HCT116 (cell line): ENCODE results near the gene RNASEL. TPM values are rescaled to one million over a fixed set of nuclear protein-coding genes. Genes with fewer than 3 reads are reported as not detected.

Source experiments
- ATAC-seq: fragments of 200-7000 bp; cut with Tn5 transposase; 2 replicates; pipeline ENCODE4 v1.9.1; 2020; ENCODE audit warnings: mild to moderate bottlenecking, moderate library complexity
- BruUV-seq: library from RNA; stranded (reverse); fragments of 400-500 nt; replicated peaks from 2 replicates; lab custom pipeline; 2021; lab: Mats Ljungman, UMichigan
- CTCF ChIA-PET: fragments of 300-600 bp; sonication (Branson Sonifier 250); formaldehyde crosslinking; loops from one replicate; lab custom pipeline; 2021; ENCODE audit warnings: antibody characterized with exemption; lab: Charles Lee
- POLR2A ChIA-PET: fragments of 300-600, 350-600 bp; sonication (Branson Sonifier 250); formaldehyde crosslinking; loops from one replicate; lab custom pipeline; 2021; ENCODE audit warnings: antibody characterized with exemption; lab: Charles Lee
- RAD21 ChIA-PET, 2 experiments: fragments of 300-600 bp; sonication (Branson Sonifier 250); formaldehyde crosslinking; loops; one replicate each; lab custom pipeline; 2023; ENCODE audit warnings: low total read pairs in 2 of 2; ENCODE audit not compliant: uncharacterized antibody in 2 of 2, unreplicated experiment in 2 of 2, low non-redundant PET in 1 of 2; lab: Charles Lee
- DNase-seq: peaks from one replicate; pipeline ENCODE4 v3.0.0-alpha.2; 2010; ENCODE audit warnings: low read depth, low spot score
- H2AFZ ChIP-seq: fragments of 200-600 bp; shearing (Covaris generic), sonication (generic); 2 replicates; pipeline ENCODE4 v1.6.1; 2017; ENCODE audit warnings: low read depth, mixed run types, mixed read lengths, antibody characterized with exemption, low read length; ENCODE audit not compliant: poor library complexity, severe bottlenecking
- H3K27ac ChIP-seq: 2 replicates; pipeline ENCODE4 v1.5.1; 2012; ENCODE audit warnings: low read depth, low read length
- H3K27me3 ChIP-seq: fragments of 200-600 bp; sonication (generic); 2 replicates; pipeline ENCODE4 v1.6.1; 2016; ENCODE audit warnings: mixed run types, low read length, mixed read lengths; ENCODE audit not compliant: insufficient read depth
- H3K36me3 ChIP-seq, 2 experiments: fragments of 200-500 bp in 1 of 2; fragments of 200-600 bp in 1 of 2; sonication (Bioruptor generic) in 1 of 2; sonication (generic) in 1 of 2; 2 replicates each; pipeline versions ENCODE4 v1.5.1 to v1.6.1; 2014 to 2016; ENCODE audit warnings: low read length in 2 of 2, inconsistent platforms in 1 of 2, mixed read lengths in 1 of 2, mixed run types in 1 of 2; ENCODE audit not compliant: insufficient read depth in 2 of 2, control insufficient read depth in 1 of 2
- H3K4me1 ChIP-seq, 2 experiments: fragments of 200-600 bp in 1 of 2; sonication (generic) in 1 of 2; 2 replicates each; pipeline versions ENCODE4 v1.5.1 to v1.6.1; 2012 to 2017; ENCODE audit warnings: low read length in 2 of 2, inconsistent platforms in 1 of 2, mild to moderate bottlenecking in 1 of 2, mixed read lengths in 1 of 2, mixed run types in 1 of 2, moderate library complexity in 1 of 2; ENCODE audit not compliant: insufficient read depth in 2 of 2, control insufficient read depth in 1 of 2
- H3K4me2 ChIP-seq: fragments of 200-600 bp; sonication (generic); 2 replicates; pipeline ENCODE4 v1.6.1; 2017; ENCODE audit warnings: mixed run types, low read length, mixed read lengths
- H3K4me3 ChIP-seq, 2 experiments: fragments of 200-600 bp in 1 of 2; sonication (generic) in 1 of 2; replicated peaks in 1 of 2; 2 replicates each; pipeline ENCODE4 v1.5.1; 2011 to 2016; ENCODE audit warnings: low read length in 2 of 2, control low read depth in 1 of 2, low read depth in 1 of 2, mild to moderate bottlenecking in 1 of 2, mixed read lengths in 1 of 2, mixed run types in 1 of 2
- H3K79me2 ChIP-seq: fragments of 200-600 bp; sonication (generic); 2 replicates; pipeline ENCODE4 v1.6.1; 2017; ENCODE audit warnings: mild to moderate bottlenecking, mixed run types, low read length, moderate library complexity, mixed read lengths; ENCODE audit not compliant: insufficient read depth
- H3K9ac ChIP-seq: fragments of 200-600 bp; sonication (generic); 2 replicates; pipeline ENCODE4 v1.6.1; 2016; ENCODE audit warnings: low read length, mixed read lengths
- H3K9me2 ChIP-seq: fragments of 200-600 bp; sonication (generic), shearing (Covaris generic); 2 replicates; pipeline ENCODE4 v1.6.1; 2017; ENCODE audit warnings: mixed run types, mild to moderate bottlenecking, moderate library complexity; ENCODE audit not compliant: insufficient read depth
- H3K9me3 ChIP-seq, 2 experiments: fragments of 200-500 bp in 1 of 2; fragments of 200-600 bp in 1 of 2; sonication (Bioruptor generic) in 1 of 2; sonication (generic) in 1 of 2; 2 replicates each; pipeline ENCODE4 v1.6.1; 2014 to 2017; ENCODE audit warnings: low read length in 2 of 2, mixed read lengths in 2 of 2, inconsistent platforms in 1 of 2, low read depth in 1 of 2, mild to moderate bottlenecking in 1 of 2, mixed run types in 1 of 2, moderate library complexity in 1 of 2; ENCODE audit not compliant: control insufficient read depth in 1 of 2, insufficient read depth in 1 of 2
- H4K20me1 ChIP-seq: fragments of 200-600 bp; sonication (generic), shearing (Covaris generic); 2 replicates; pipeline ENCODE4 v1.6.1; 2017; ENCODE audit warnings: mixed run types, mild to moderate bottlenecking, moderate library complexity; ENCODE audit not compliant: insufficient read depth
- CBX3 ChIP-seq: IDR thresholded peaks from 2 replicates; pipeline ENCODE4 v1.6.1; 2012; ENCODE audit warnings: low read depth
- CEBPB ChIP-seq: IDR thresholded peaks from 2 replicates; pipeline ENCODE4 v1.6.1; 2012; ENCODE audit warnings: low read depth
- EGR1 ChIP-seq: IDR thresholded peaks from 2 replicates; pipeline ENCODE4 v1.6.1; 2012; ENCODE audit warnings: low read depth
- ELF1 ChIP-seq: IDR thresholded peaks from 2 replicates; pipeline ENCODE4 v1.6.1; 2012; ENCODE audit warnings: low read depth, borderline replicate concordance
- EZH2 ChIP-seq: fragments of 200-600 bp; sonication (generic); IDR thresholded peaks from 2 replicates; pipeline ENCODE4 v1.6.1; 2017; ENCODE audit warnings: antibody characterized with exemption, mixed run types
- EZH2phosphoT487 ChIP-seq: fragments of 200-600 bp; IDR thresholded peaks from 2 replicates; pipeline ENCODE4 v1.6.1; 2018; ENCODE audit warnings: antibody characterized with exemption, borderline replicate concordance
- FOSL1 ChIP-seq: IDR thresholded peaks from 2 replicates; pipeline ENCODE4 v1.6.1; 2012; ENCODE audit warnings: low read depth
- JUND ChIP-seq: IDR thresholded peaks from 2 replicates; pipeline ENCODE4 v1.6.1; 2012
- POLR2A ChIP-seq: IDR thresholded peaks from 2 replicates; pipeline ENCODE4 v1.7.0; 2011; ENCODE audit warnings: borderline replicate concordance; ENCODE audit not compliant: insufficient read depth, insufficient read length; ENCODE audit errors: extremely low read depth
- POLR2AphosphoS5 ChIP-seq: IDR thresholded peaks from 2 replicates; pipeline ENCODE4 v1.6.1; 2011; ENCODE audit warnings: mild to moderate bottlenecking, low read depth, low read length, moderate library complexity
- SIN3A ChIP-seq: IDR thresholded peaks from 2 replicates; pipeline ENCODE4 v1.6.1; 2012; ENCODE audit warnings: low read depth
- SRF ChIP-seq: IDR thresholded peaks from 2 replicates; pipeline ENCODE4 v1.6.1; 2012; ENCODE audit warnings: low read depth
- TCF7L2 ChIP-seq: IDR thresholded peaks from 2 replicates; pipeline ENCODE4 v1.7.0; 2011; ENCODE audit warnings: borderline replicate concordance, inconsistent platforms; ENCODE audit not compliant: insufficient read depth, insufficient read length; ENCODE audit errors: extremely low read depth
- YY1 ChIP-seq: IDR thresholded peaks from 2 replicates; pipeline ENCODE4 v1.6.1; 2011; ENCODE audit warnings: low read length, low read depth, moderate library complexity, mild to moderate bottlenecking; ENCODE audit not compliant: insufficient replicate concordance; ENCODE audit errors: extremely low read depth
- ZFX ChIP-seq: fragments of 450-650 bp; IDR thresholded peaks from 2 replicates; pipeline ENCODE4 v1.6.1; 2017
- intact Hi-C: fragments of 100-400 bp; cut with micrococcal nuclease; formaldehyde crosslinking; loops from 2 replicates; pipeline ENCODE4 v1.10.0; 2022
- total RNA-seq: library from RNA; stranded (reverse); gene quantifications from one replicate; pipeline ENCODE4 v1.2.1, GENCODE V29; 2021; ENCODE audit not compliant: unreplicated experiment
- TF ChIP-seq, protein P1 (sequence below): IDR thresholded peaks from 2 replicates; pipeline ENCODE4 v1.6.1; 2011; ENCODE audit warnings: mild to moderate bottlenecking, low read length, moderate library complexity; ENCODE audit not compliant: insufficient replicate concordance; ENCODE audit errors: extremely low read depth
- TF ChIP-seq, protein P2 (sequence below): IDR thresholded peaks from 2 replicates; pipeline ENCODE4 v1.6.1; 2012

Gene RNASEL
- total RNA-seq, 1 experiment from 2014 or later = 2.9 TPM

DNA sequence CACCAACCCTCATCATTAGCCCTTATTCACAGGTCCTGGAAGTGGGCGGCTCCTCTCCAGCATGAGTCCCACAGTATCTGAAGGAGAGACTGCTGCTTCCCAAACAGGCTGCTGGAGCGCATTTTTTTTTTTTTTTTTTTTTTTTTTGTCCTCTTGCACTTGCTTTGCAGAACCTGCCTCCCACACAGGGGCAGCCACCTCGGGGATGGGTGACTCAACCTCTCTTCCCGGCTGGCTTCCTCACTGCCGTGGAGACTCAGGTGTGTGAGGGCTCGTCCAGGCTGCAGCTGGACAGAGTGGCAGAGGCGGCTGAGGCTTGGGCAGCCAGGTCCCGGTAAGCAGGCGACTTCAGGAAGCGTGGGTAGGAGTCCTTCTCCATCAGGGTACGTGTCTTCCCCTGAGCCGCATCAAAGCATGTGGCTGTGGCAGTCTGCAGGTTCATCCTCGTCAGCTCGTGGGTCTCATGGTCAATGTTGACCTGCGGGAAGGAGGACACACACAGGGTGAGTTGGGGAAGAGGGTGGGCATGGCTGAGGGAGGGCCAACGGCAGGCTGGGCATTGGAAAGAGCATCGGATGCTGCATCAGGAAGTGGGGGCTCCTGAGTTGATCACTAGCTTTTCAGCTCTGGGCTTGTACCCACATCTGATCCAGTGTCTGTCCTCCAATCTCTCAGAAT, 11.1 kb upstream of the RNASEL start:
- DNase-seq (no peak), ATAC-seq (no peak)
- no peak overlapping the region for H3K9ac ChIP-seq
- no peaks in the 10 kb centered on the region for H3K79me2 ChIP-seq
- H3K27ac ChIP-seq = no peak overlapping the region
- H3K36me3 ChIP-seq = peaks cover 12 to 17% of the 10 kb centered on the region in 2 experiments; a peak in 3 of 4 replicates
- no peak overlapping the region for H3K4me2 ChIP-seq
- POLR2A ChIA-PET = interaction anchor here (4.6 kb wide), 1 partner anchor 183 kb away, joined by 39 read pairs; no protein-coding TSS in a partner anchor
- CTCF ChIA-PET = interaction anchor here (1.0 to 17.3 kb wide), 4 partner anchors 9 to 195 kb away, joined by 3 to 412 read pairs (median 4); partner anchors contain the start of gene NPL
- no peaks in the 10 kb centered on the region for H3K27me3 ChIP-seq
- H3K9me2 ChIP-seq = no peaks in the 10 kb centered on the region
- no peaks in the 10 kb centered on the region for H3K9me3 ChIP-seq
- no peaks in the 10 kb centered on the region for H4K20me1 ChIP-seq
- H3K4me3 ChIP-seq = no peak overlapping the region
- TF ChIP-seq EGR1 = no peak
- TF ChIP-seq EZH2 = no peak
- no peak for TF ChIP-seq FOSL1
- TF ChIP-seq YY1 = no peak
- TF ChIP-seq, protein P1, sequence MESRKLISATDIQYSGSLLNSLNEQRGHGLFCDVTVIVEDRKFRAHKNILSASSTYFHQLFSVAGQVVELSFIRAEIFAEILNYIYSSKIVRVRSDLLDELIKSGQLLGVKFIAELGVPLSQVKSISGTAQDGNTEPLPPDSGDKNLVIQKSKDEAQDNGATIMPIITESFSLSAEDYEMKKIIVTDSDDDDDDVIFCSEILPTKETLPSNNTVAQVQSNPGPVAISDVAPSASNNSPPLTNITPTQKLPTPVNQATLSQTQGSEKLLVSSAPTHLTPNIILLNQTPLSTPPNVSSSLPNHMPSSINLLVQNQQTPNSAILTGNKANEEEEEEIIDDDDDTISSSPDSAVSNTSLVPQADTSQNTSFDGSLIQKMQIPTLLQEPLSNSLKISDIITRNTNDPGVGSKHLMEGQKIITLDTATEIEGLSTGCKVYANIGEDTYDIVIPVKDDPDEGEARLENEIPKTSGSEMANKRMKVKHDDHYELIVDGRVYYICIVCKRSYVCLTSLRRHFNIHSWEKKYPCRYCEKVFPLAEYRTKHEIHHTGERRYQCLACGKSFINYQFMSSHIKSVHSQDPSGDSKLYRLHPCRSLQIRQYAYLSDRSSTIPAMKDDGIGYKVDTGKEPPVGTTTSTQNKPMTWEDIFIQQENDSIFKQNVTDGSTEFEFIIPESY = no peak
- TF ChIP-seq JUND = no peak
- TF ChIP-seq POLR2A = no peak
- TF ChIP-seq TCF7L2 = no peak
- TF ChIP-seq SIN3A = no peak
- TF ChIP-seq ELF1 = no peak
- no peak for TF ChIP-seq POLR2AphosphoS5
- TF ChIP-seq SRF = no peak
- no peak for TF ChIP-seq CEBPB
- TF ChIP-seq, protein P2, sequence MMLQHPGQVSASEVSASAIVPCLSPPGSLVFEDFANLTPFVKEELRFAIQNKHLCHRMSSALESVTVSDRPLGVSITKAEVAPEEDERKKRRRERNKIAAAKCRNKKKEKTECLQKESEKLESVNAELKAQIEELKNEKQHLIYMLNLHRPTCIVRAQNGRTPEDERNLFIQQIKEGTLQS = no peak
- no peak for TF ChIP-seq EZH2phosphoT487
- no peak for TF ChIP-seq CBX3
- no peak for TF ChIP-seq ZFX
- TF ChIP-seq, all 23 proteins: peak for 0
- no TSS peak for BruUV-seq
- intact Hi-C loops = no loop called here
- RAD21 ChIA-PET = interaction anchor here (0.7 to 2.2 kb wide), 4 partner anchors 125 to 184 kb away, joined by 3 to 13 read pairs (median 10); no protein-coding TSS in a partner anchor
- H3K4me1 ChIP-seq = peaks cover 0 to 21% of the 10 kb centered on the region in 2 experiments; a peak in 3 of 4 replicates
- no peak overlapping the region for H2AFZ ChIP-seq
